Neuronal stem cell (in vitro differentiated cells): ENCODE data around the gene NLRC3.

Experiments
- DNase-seq: peaks from one replicate; pipeline ENCODE4 v3.0.0-alpha.2; 2013; ENCODE audit warnings: low spot score
- H2AFZ ChIP-seq: one replicate; pipeline ENCODE4 v1.6.1; 2013; ENCODE audit warnings: mild to moderate bottlenecking, low read length, inconsistent platforms
- H2AK5ac ChIP-seq: 2 replicates; pipeline ENCODE4 v1.6.1; 2013; ENCODE audit warnings: low read depth, mild to moderate bottlenecking, inconsistent platforms, low read length, moderate library complexity, mixed read lengths
- H2BK120ac ChIP-seq: 2 replicates; pipeline ENCODE4 v1.6.1; 2013; ENCODE audit warnings: low read depth, mild to moderate bottlenecking, inconsistent platforms, low read length, moderate library complexity, mixed read lengths
- H2BK12ac ChIP-seq: one replicate; pipeline ENCODE4 v1.6.1; 2013; ENCODE audit warnings: low read length, inconsistent platforms
- H2BK15ac ChIP-seq: 2 replicates; pipeline ENCODE4 v1.6.1; 2013; ENCODE audit warnings: mild to moderate bottlenecking, low read length, inconsistent platforms, mixed read lengths
- H2BK5ac ChIP-seq: one replicate; pipeline ENCODE4 v1.6.1; 2013; ENCODE audit warnings: inconsistent platforms, mild to moderate bottlenecking, low read length, moderate library complexity
- H3K14ac ChIP-seq: one replicate; pipeline ENCODE4 v1.6.1; 2013; ENCODE audit warnings: low read length, inconsistent platforms
- H3K18ac ChIP-seq: 2 replicates; pipeline ENCODE4 v1.6.1; 2013; ENCODE audit warnings: low read length, inconsistent platforms
- H3K23ac ChIP-seq: 2 replicates; pipeline ENCODE4 v1.6.1; 2013; ENCODE audit warnings: low read depth, mild to moderate bottlenecking, mixed read lengths, low read length, inconsistent platforms; ENCODE audit not compliant: poor library complexity
- H3K27ac ChIP-seq: replicated peaks from 3 replicates; pipeline ENCODE4 v1.5.1; 2013; ENCODE audit warnings: low read length, inconsistent platforms
- H3K27me3 ChIP-seq, 3 experiments: 2 replicates each; pipeline ENCODE4 v1.6.1; 2013; ENCODE audit warnings: low read length in 3 of 3, mild to moderate bottlenecking in 2 of 3, inconsistent platforms in 1 of 3, low read depth in 1 of 3, mixed read lengths in 1 of 3, moderate library complexity in 1 of 3; ENCODE audit not compliant: control insufficient read depth in 3 of 3, insufficient read depth in 3 of 3
- H3K36me3 ChIP-seq, 2 donors: replicated peaks in 1 of 2; 2 replicates each; pipeline ENCODE4 v1.6.1; 2013; ENCODE audit warnings: low read length in 2 of 2; ENCODE audit not compliant: control insufficient read depth in 2 of 2, insufficient read depth in 2 of 2
- H3K4ac ChIP-seq: 2 replicates; pipeline ENCODE4 v1.6.1; 2013; ENCODE audit warnings: inconsistent platforms, mild to moderate bottlenecking, low read length, moderate library complexity
- H3K4me1 ChIP-seq, 2 donors: 1 replicate in 1 of 2; 2 replicates in 1 of 2; pipeline ENCODE4 v1.6.1; 2013; ENCODE audit warnings: low read length in 2 of 2, low read depth in 1 of 2; ENCODE audit not compliant: control insufficient read depth in 2 of 2, insufficient read depth in 1 of 2
- H3K4me2 ChIP-seq: one replicate; pipeline ENCODE4 v1.6.1; 2013; ENCODE audit warnings: mild to moderate bottlenecking, low read length, inconsistent platforms; ENCODE audit not compliant: insufficient read depth, poor library complexity, severe bottlenecking
- H3K4me3 ChIP-seq, 2 donors: 2 replicates each; pipeline ENCODE4 v1.5.1; 2013; ENCODE audit warnings: low read length in 2 of 2, mild to moderate bottlenecking in 2 of 2, inconsistent platforms in 1 of 2, moderate library complexity in 1 of 2
- H3K79me1 ChIP-seq: one replicate; pipeline ENCODE4 v1.6.1; 2013; ENCODE audit warnings: low read depth, mild to moderate bottlenecking, inconsistent platforms, low read length, moderate library complexity
- H3K9ac ChIP-seq: one replicate; pipeline ENCODE4 v1.6.1; 2013; ENCODE audit warnings: mild to moderate bottlenecking, low read depth, low read length, inconsistent platforms; ENCODE audit not compliant: poor library complexity
- H3K9me3 ChIP-seq, 2 donors: replicated peaks in 1 of 2; 2 replicates each; pipeline versions ENCODE3 to v1.6.1; 2013; ENCODE audit warnings: low read length in 2 of 2, mild to moderate bottlenecking in 2 of 2, inconsistent platforms in 1 of 2, low read depth in 1 of 2, mixed read lengths in 1 of 2, moderate library complexity in 1 of 2; ENCODE audit not compliant: control insufficient read depth in 2 of 2, insufficient read depth in 1 of 2
- H4K8ac ChIP-seq: one replicate; pipeline ENCODE4 v1.6.1; 2013; ENCODE audit warnings: low read depth, mild to moderate bottlenecking, inconsistent platforms, low read length, moderate library complexity
- H4K91ac ChIP-seq: one replicate; pipeline ENCODE4 v1.6.1; 2013; ENCODE audit warnings: low read length, low read depth, mild to moderate bottlenecking, inconsistent platforms; ENCODE audit not compliant: poor library complexity
- WGBS, 2 donors: extraction: QIAGEN DNeasy Blood & Tissue Kit; methylation state at CpG; one replicate each; pipeline ENCODE4 v1.1.7; 2013; ENCODE audit warnings: missing lambda C conversion rate in 2 of 2, mixed read lengths in 1 of 2; ENCODE audit not compliant: insufficient read length in 2 of 2, insufficient replicate concordance in 1 of 2; ENCODE audit errors: extremely low coverage in 2 of 2; 5-methylcytosine and 5-hydroxymethylcytosine counted together

Gene NLRC3

GRCh38 chr16:3509470-3509928, 67.7 kb downstream of the NLRC3 start:
- Histone ChIP-seq H2AFZ (no peak overlapping the region), H2BK15ac (no peak overlapping the region), H2BK5ac (no peak overlapping the region), H3K18ac (no peak overlapping the region), H2BK120ac (no peak overlapping the region), H3K4me3 (no peak overlapping the region), H3K27ac (no peak overlapping the region), H2AK5ac (no peak overlapping the region), H3K79me1 (no peaks in the 10 kb centered on the region), H3K4ac (no peak overlapping the region), H2BK12ac (no peak overlapping the region), H3K4me2 (no peak overlapping the region), H3K36me3 (peaks cover 29 to 85% of the 10 kb centered on the region in 2 donors), H3K9ac (no peak overlapping the region), H3K4me1 (no peaks in the 10 kb centered on the region), H3K9me3 (no peaks in the 10 kb centered on the region), H3K14ac (no peak overlapping the region), H3K27me3 (no peaks in the 10 kb centered on the region), H4K91ac (no peak overlapping the region), H3K23ac (no peak overlapping the region), H4K8ac (no peak overlapping the region)
- DNase-seq, result no peak
- no CpG with 5 or more reads among the region's 13 CpGs for WGBS, 2 donors

GRCh38 chr16:3508736-3509135, 68.5 kb downstream of the NLRC3 start:
- no peak for DNase-seq
- H3K9me3 ChIP-seq, result no peaks in the 10 kb centered on the region
- peaks cover 23 to 82% of the 10 kb centered on the region in 2 donors for H3K36me3 ChIP-seq
- H2AFZ ChIP-seq, result no peak overlapping the region
- no CpG with 5 or more reads among the region's 7 CpGs for WGBS, 2 donors
- no peak overlapping the region for H3K18ac ChIP-seq
- H3K9ac ChIP-seq, result no peak overlapping the region
- H2AK5ac ChIP-seq, result no peak overlapping the region
- H3K14ac ChIP-seq, result no peak overlapping the region
- no peak overlapping the region for H2BK15ac ChIP-seq
- no peak overlapping the region for H2BK5ac ChIP-seq
- no peak overlapping the region for H3K4me2 ChIP-seq
- no peak overlapping the region for H2BK120ac ChIP-seq
- no peaks in the 10 kb centered on the region for H3K27me3 ChIP-seq
- H3K79me1 ChIP-seq, result no peaks in the 10 kb centered on the region
- no peak overlapping the region for H3K4me3 ChIP-seq
- no peak overlapping the region for H3K27ac ChIP-seq
- no peak overlapping the region for H4K8ac ChIP-seq
- no peak overlapping the region for H3K4ac ChIP-seq
- H4K91ac ChIP-seq, result no peak overlapping the region
- H2BK12ac ChIP-seq, result no peak overlapping the region
- H3K4me1 ChIP-seq, result no peaks in the 10 kb centered on the region
- no peak overlapping the region for H3K23ac ChIP-seq

- H3K4ac ChIP-seq, result no peak overlapping the region
- H4K91ac ChIP-seq, result no peak overlapping the region
- no peak overlapping the region for H2BK120ac ChIP-seq
- no peak overlapping the region for H3K27ac ChIP-seq
- no peak overlapping the region for H3K18ac ChIP-seq
- H3K4me1 ChIP-seq, result peaks cover 0 to 4% of the 10 kb centered on the region in 2 donors
- no peak for DNase-seq
- H3K9me3 ChIP-seq, result no peaks in the 10 kb centered on the region
- no peak overlapping the region for H3K4me2 ChIP-seq
- H2BK12ac ChIP-seq, result no peak overlapping the region
- WGBS, 2 donors, result no CpG with 5 or more reads among the region's 6 CpGs
- H3K36me3 ChIP-seq, result peaks cover 5 to 39% of the 10 kb centered on the region in 2 donors
- no peak overlapping the region for H2AK5ac ChIP-seq
- no peak overlapping the region for H3K9ac ChIP-seq
- H3K4me3 ChIP-seq, result no peak overlapping the region
- H2BK5ac ChIP-seq, result no peak overlapping the region
- no peak overlapping the region for H2AFZ ChIP-seq
- H4K8ac ChIP-seq, result no peak overlapping the region
- H2BK15ac ChIP-seq, result no peak overlapping the region
- no peaks in the 10 kb centered on the region for H3K79me1 ChIP-seq
- H3K23ac ChIP-seq, result no peak overlapping the region
- no peak overlapping the region for H3K14ac ChIP-seq
- H3K27me3 ChIP-seq, result no peaks in the 10 kb centered on the region
Observed at GRCh38 chr16:3503523-3503922, 73.7 kb downstream of the NLRC3 start.

- no CpG with 5 or more reads among the region's 22 CpGs for WGBS, 2 donors
- H3K27ac ChIP-seq, result no peak overlapping the region
Observed at GRCh38 chr16:3501783-3502400, 75.3 kb downstream of the NLRC3 start.

More at GRCh38 chr16:3501783-3502400, 75.3 kb downstream of the NLRC3 start:
- H3K23ac ChIP-seq, result no peak overlapping the region
- no peak overlapping the region for H3K18ac ChIP-seq
- H2AK5ac ChIP-seq, result no peak overlapping the region
- H3K4ac ChIP-seq, result no peak overlapping the region
- H3K9ac ChIP-seq, result peak overlapping the region; percentile 1
- H2BK12ac ChIP-seq, result no peak overlapping the region
- no peak overlapping the region for H2BK5ac ChIP-seq
- no peaks in the 10 kb centered on the region for H3K9me3 ChIP-seq
- H2BK120ac ChIP-seq, result no peak overlapping the region
- no peak for DNase-seq
- H3K27me3 ChIP-seq, result no peaks in the 10 kb centered on the region
- H3K79me1 ChIP-seq, result no peaks in the 10 kb centered on the region
- peak overlapping the region; percentile 82 to 87 for H3K4me3 ChIP-seq
- H2AFZ ChIP-seq, result peak overlapping the region; percentile 93
- H3K14ac ChIP-seq, result no peak overlapping the region
- no peak overlapping the region for H2BK15ac ChIP-seq
- peaks cover 0 to 4% of the 10 kb centered on the region in 2 donors for H3K4me1 ChIP-seq
- no peak overlapping the region for H4K8ac ChIP-seq
- no peak overlapping the region for H4K91ac ChIP-seq
- peak overlapping the region; percentile 54 for H3K4me2 ChIP-seq
- H3K36me3 ChIP-seq, result peaks cover 2 to 24% of the 10 kb centered on the region in 2 donors
